ENCODE results near the gene SPNS3. TPM values are rescaled to one million over a fixed set of nuclear protein-coding genes. Genes with fewer than 3 reads are reported as not detected.

Gene SPNS3
- total and polyA plus RNA-seq, 10 of the 15 experiments (the other 5 are each of a cell fraction or from before 2014, with no cell fraction given), result 0.16 to 2.6 (median 0.97) TPM

DNA sequence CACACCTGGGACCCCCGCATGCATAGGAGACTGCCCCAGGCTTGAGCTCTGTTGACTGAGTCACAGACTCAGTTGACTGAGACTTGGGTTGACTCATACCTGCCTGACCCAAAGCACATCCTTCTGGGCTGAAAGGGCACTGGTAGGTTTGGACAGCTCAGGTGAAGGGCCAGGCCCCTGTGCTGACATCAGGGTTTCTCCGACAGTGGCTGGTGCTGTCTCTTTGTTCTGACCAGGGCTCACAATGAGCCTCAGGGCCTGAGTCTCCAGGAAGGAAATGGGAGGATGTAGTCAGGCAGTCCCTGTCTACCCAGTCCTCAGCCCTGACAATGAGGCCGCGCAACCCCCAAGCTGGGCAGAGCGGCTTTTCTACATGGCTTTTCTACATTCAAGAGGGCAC lies 71.4 kb downstream of the SPNS3 start:
- peaks cover 6% of the 10 kb centered on the region; the same call in 1 of the 2 replicates for H3K4me1 ChIP-seq (ENCODE audit: control insufficient read depth, insufficient read depth, low read length)
- H2AFZ ChIP-seq (ENCODE audit: control insufficient read depth, low read depth, low read length), result no peak overlapping the region
- CTCF ChIA-PET, result no interaction called here
- ATAC-seq, result no peak
- no peak overlapping the region for H3K27ac ChIP-seq (ENCODE audit: control insufficient read depth, insufficient read depth)
- WGBS (ENCODE audit: insufficient coverage, insufficient replicate concordance, low lambda C conversion rate, missing lambda C conversion rate), result 100% methylated on average over 5 of the region's 5 CpGs
- in situ Hi-C loops (cut with MboI), result no loop called here
- RAD21 ChIA-PET (ENCODE audit: unreplicated experiment), result no interaction called here
- H3K36me3 ChIP-seq (ENCODE audit: control insufficient read depth in 2 of 2, insufficient read depth in 2 of 2, low read length in 1 of 2), result no peaks in the 10 kb centered on the region
- no TSS peak for BruUV-seq (replicated peaks)
- no peak for DNase-seq (ENCODE audit: low read depth, low spot score)
- no peak overlapping the region for H3K4me2 ChIP-seq (ENCODE audit: control insufficient read depth, insufficient read depth)
- no peaks in the 10 kb centered on the region for H4K20me1 ChIP-seq (ENCODE audit: control insufficient read depth, insufficient read depth)
- intact Hi-C loops (cut with micrococcal nuclease; ENCODE audit: unreplicated experiment), result no loop called here
- no peaks in the 10 kb centered on the region for H3K79me2 ChIP-seq (ENCODE audit: control insufficient read depth, insufficient read depth, low read length)
- H3K9me3 ChIP-seq (replicated peaks; ENCODE audit: control insufficient read depth, insufficient read depth, low read length), result no peaks in the 10 kb centered on the region
- H3K27me3 ChIP-seq (replicated peaks in 1 of 2; ENCODE audit: control insufficient read depth in 2 of 2, insufficient read depth in 2 of 2, low read length in 1 of 2), result peaks cover 4 to 8% of the 10 kb centered on the region in 2 experiments
- no peak for TF ChIP-seq ETV6 (conservative IDR thresholded peaks at IDR 0.05 in 1 of 2, IDR thresholded peaks at IDR 0.05 in 1 of 2; ENCODE audit: borderline replicate concordance in 1 of 2, low read depth in 1 of 2)
- POLR2A ChIA-PET, result no interaction called here
- no peak for FAIRE-seq
- no peak overlapping the region for H3K4me3 ChIP-seq
- no peak overlapping the region for H3K9ac ChIP-seq (ENCODE audit: control insufficient read depth, insufficient read depth, low read length)
- SMC1A ChIA-PET (ENCODE audit: uncharacterized antibody, unreplicated experiment), result no interaction called here

GRCh38 chr17:4506175-4506813 lies 72.6 kb downstream of the SPNS3 start:
- no peak overlapping the region for H3K9ac ChIP-seq (ENCODE audit: control insufficient read depth, insufficient read depth, low read length)
- ATAC-seq, result no peak
- no peaks in the 10 kb centered on the region for H3K36me3 ChIP-seq (ENCODE audit: control insufficient read depth in 2 of 2, insufficient read depth in 2 of 2, low read length in 1 of 2)
- no peak overlapping the region for H3K4me3 ChIP-seq
- BruUV-seq (replicated peaks), result no TSS peak
- peaks cover under 1 to 3% of the 10 kb centered on the region in 2 experiments; a peak in 3 of 4 replicates for H3K27me3 ChIP-seq (replicated peaks in 1 of 2; ENCODE audit: control insufficient read depth in 2 of 2, insufficient read depth in 2 of 2, low read length in 1 of 2)
- POLR2A ChIA-PET, result no interaction called here
- no peak overlapping the region for H3K4me2 ChIP-seq (ENCODE audit: control insufficient read depth, insufficient read depth)
- no peaks in the 10 kb centered on the region for H3K9me3 ChIP-seq (replicated peaks; ENCODE audit: control insufficient read depth, insufficient read depth, low read length)
- H4K20me1 ChIP-seq (ENCODE audit: control insufficient read depth, insufficient read depth), result no peaks in the 10 kb centered on the region
- RAD21 ChIA-PET (ENCODE audit: unreplicated experiment), result no interaction called here
- TF ChIP-seq EED (IDR thresholded peaks at IDR 0.05; ENCODE audit: low read depth) (no peak), HCFC1 (IDR thresholded peaks at IDR 0.05; ENCODE audit: low read length) (no peak), RFX5 (IDR thresholded peaks at IDR 0.05; ENCODE audit: low read depth, low read length) (no peak), ZNF217 (IDR thresholded peaks at IDR 0.05) (no peak), TAF1 (IDR thresholded peaks at IDR 0.05; ENCODE audit: borderline replicate concordance, low read depth, low read length) (no peak), MEF2A (IDR thresholded peaks at IDR 0.05; ENCODE audit: insufficient read depth, low read depth, low read length) (no peak), BACH1 (IDR thresholded peaks at IDR 0.05; ENCODE audit: borderline replicate concordance) (no peak), BRCA1 (IDR thresholded peaks at IDR 0.05; ENCODE audit: low read depth, low read length) (no peak), TCF3 (IDR thresholded peaks at IDR 0.05; ENCODE audit: borderline replicate concordance, insufficient read depth, low read depth, low read length) (no peak), PML (IDR thresholded peaks at IDR 0.05; ENCODE audit: low read length) (no peak)
- TF ChIP-seq, protein P1, sequence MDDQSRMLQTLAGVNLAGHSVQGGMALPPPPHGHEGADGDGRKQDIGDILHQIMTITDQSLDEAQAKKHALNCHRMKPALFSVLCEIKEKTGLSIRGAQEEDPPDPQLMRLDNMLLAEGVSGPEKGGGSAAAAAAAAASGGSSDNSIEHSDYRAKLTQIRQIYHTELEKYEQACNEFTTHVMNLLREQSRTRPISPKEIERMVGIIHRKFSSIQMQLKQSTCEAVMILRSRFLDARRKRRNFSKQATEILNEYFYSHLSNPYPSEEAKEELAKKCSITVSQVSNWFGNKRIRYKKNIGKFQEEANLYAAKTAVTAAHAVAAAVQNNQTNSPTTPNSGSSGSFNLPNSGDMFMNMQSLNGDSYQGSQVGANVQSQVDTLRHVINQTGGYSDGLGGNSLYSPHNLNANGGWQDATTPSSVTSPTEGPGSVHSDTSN (IDR thresholded peaks at IDR 0.05; ENCODE audit: insufficient replicate concordance, low read depth, low read length), result no peak
- TF ChIP-seq, protein P2, sequence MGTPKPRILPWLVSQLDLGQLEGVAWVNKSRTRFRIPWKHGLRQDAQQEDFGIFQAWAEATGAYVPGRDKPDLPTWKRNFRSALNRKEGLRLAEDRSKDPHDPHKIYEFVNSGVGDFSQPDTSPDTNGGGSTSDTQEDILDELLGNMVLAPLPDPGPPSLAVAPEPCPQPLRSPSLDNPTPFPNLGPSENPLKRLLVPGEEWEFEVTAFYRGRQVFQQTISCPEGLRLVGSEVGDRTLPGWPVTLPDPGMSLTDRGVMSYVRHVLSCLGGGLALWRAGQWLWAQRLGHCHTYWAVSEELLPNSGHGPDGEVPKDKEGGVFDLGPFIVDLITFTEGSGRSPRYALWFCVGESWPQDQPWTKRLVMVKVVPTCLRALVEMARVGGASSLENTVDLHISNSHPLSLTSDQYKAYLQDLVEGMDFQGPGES (IDR thresholded peaks at IDR 0.05), result no peak
- WGBS (ENCODE audit: insufficient coverage, insufficient replicate concordance, low lambda C conversion rate, missing lambda C conversion rate), result 46% methylated on average over 13 of the region's 13 CpGs
- no peaks in the 10 kb centered on the region for H3K79me2 ChIP-seq (ENCODE audit: control insufficient read depth, insufficient read depth, low read length)
- CTCF ChIA-PET, result no interaction called here
- H3K27ac ChIP-seq (ENCODE audit: control insufficient read depth, insufficient read depth), result no peak overlapping the region
- in situ Hi-C loops (cut with MboI), result no loop called here
- no peak overlapping the region for H2AFZ ChIP-seq (ENCODE audit: control insufficient read depth, low read depth, low read length)
- no peak for DNase-seq (ENCODE audit: low read depth, low spot score)
- FAIRE-seq, result no peak
- intact Hi-C loops (cut with micrococcal nuclease; ENCODE audit: unreplicated experiment), result no loop called here
- SMC1A ChIA-PET (ENCODE audit: uncharacterized antibody, unreplicated experiment), result no interaction called here
- peaks cover 6% of the 10 kb centered on the region; the same call in 1 of the 2 replicates for H3K4me1 ChIP-seq (ENCODE audit: control insufficient read depth, insufficient read depth, low read length)
